Fibroblast of lung (primary cell): Measurements from ENCODE around the gene MACROD2. TPM values are rescaled to one million over a fixed set of nuclear protein-coding genes. Genes with fewer than 3 reads are reported as not detected.

Experiments used
- DNase-seq, 2 donors: peaks; one replicate each; pipeline versions ENCODE4 v3.0.0 to v3.0.0-alpha.2; 2010; ENCODE audit warnings: low read depth in 2 of 2
- H2AFZ ChIP-seq: 2 replicates; pipeline ENCODE4 v1.5.1; 2012; ENCODE audit warnings: low read length, control low read depth, inconsistent platforms
- H3K27ac ChIP-seq: 2 replicates; pipeline ENCODE4 v1.5.1; 2011; ENCODE audit warnings: low read length, control low read depth; ENCODE audit not compliant: insufficient read depth
- H3K27me3 ChIP-seq: 2 replicates; pipeline ENCODE4 v1.5.1; 2011; ENCODE audit warnings: mild to moderate bottlenecking, low read length; ENCODE audit not compliant: control insufficient read depth, insufficient read depth
- H3K36me3 ChIP-seq: 2 replicates; pipeline ENCODE4 v1.5.1; 2011; ENCODE audit warnings: low read length; ENCODE audit not compliant: control insufficient read depth, insufficient read depth
- H3K4me1 ChIP-seq: 2 replicates; pipeline ENCODE4 v1.5.1; 2011; ENCODE audit warnings: low read length; ENCODE audit not compliant: control insufficient read depth, insufficient read depth; ENCODE audit errors: extremely low read depth
- H3K4me2 ChIP-seq: 2 replicates; pipeline ENCODE4 v1.5.1; 2011; ENCODE audit warnings: low read length, control low read depth; ENCODE audit not compliant: insufficient read depth; ENCODE audit errors: extremely low read depth
- H3K4me3 ChIP-seq, 4 experiments: fragments of 200-600 bp in 1 of 4; sonication (generic) in 1 of 4; replicated peaks in 1 of 4; 2 replicates each; pipeline ENCODE4 v1.5.1; 2011 to 2016; ENCODE audit warnings: low read length in 4 of 4, low read depth in 3 of 4, mild to moderate bottlenecking in 3 of 4, control low read depth in 2 of 4, inconsistent platforms in 1 of 4, mixed read lengths in 1 of 4; ENCODE audit not compliant: insufficient read depth in 1 of 4; ENCODE audit errors: control extremely low read depth in 1 of 4
- H3K79me2 ChIP-seq: 2 replicates; pipeline ENCODE4 v1.5.1; 2012; ENCODE audit warnings: mild to moderate bottlenecking, low read length, inconsistent platforms; ENCODE audit not compliant: control insufficient read depth, insufficient read depth
- H3K9ac ChIP-seq: 2 replicates; pipeline ENCODE4 v1.5.1; 2011; ENCODE audit warnings: mild to moderate bottlenecking, low read length, control low read depth; ENCODE audit not compliant: insufficient read depth
- H3K9me3 ChIP-seq: 2 replicates; pipeline ENCODE4 v1.5.1; 2012; ENCODE audit warnings: low read depth, low read length; ENCODE audit not compliant: control insufficient read depth, insufficient read depth
- H4K20me1 ChIP-seq: 2 replicates; pipeline ENCODE4 v1.5.1; 2011; ENCODE audit warnings: low read length; ENCODE audit not compliant: control insufficient read depth, insufficient read depth; ENCODE audit errors: extremely low read depth
- CTCF ChIP-seq, 2 donors: IDR thresholded peaks in 1 of 2; conservative IDR thresholded peaks in 1 of 2; 1 replicate in 1 of 2; 2 replicates in 1 of 2; pipeline ENCODE4 v1.5.1; 2011 to 2012; ENCODE audit warnings: low read length in 2 of 2, control low read depth in 1 of 2, inconsistent platforms in 1 of 2, low read depth in 1 of 2, mild to moderate bottlenecking in 1 of 2
- EZH2 ChIP-seq: IDR thresholded peaks from 2 replicates; pipeline ENCODE4 v1.5.1; 2012; ENCODE audit warnings: low read length, control low read depth, mild to moderate bottlenecking; ENCODE audit errors: missing control alignments
- polyA plus RNA-seq, 2 donors: library from polyadenylated mRNA; depleted of rRNA in 1 of 2; stranded (reverse) in 1 of 2; unstranded in 1 of 2; fragments of >200 nt; gene quantifications; 2 replicates each; pipeline ENCODE4 v1.2.1, GENCODE V29; 2011 to 2012; ENCODE audit warnings: missing spikeins in 1 of 2
- total RNA-seq: library from RNA; depleted of rRNA; stranded (reverse); fragments of >200 nt; gene quantifications from 2 replicates; pipeline ENCODE4 v1.2.1, GENCODE V29; 2014

The MACROD2 gene
- total and polyA plus RNA-seq, 2 donors (not counting 1 experiment from before 2014, with no cell fraction given): 0.54 to 1.7 TPM

- Histone ChIP-seq H3K36me3 (no peaks in the 10 kb centered on the region), H2AFZ (no peak overlapping the region), H3K27ac (no peak overlapping the region), H3K4me3 (no peak overlapping the region), H3K4me2 (no peak overlapping the region), H3K9me3 (no peaks in the 10 kb centered on the region), H4K20me1 (no peaks in the 10 kb centered on the region), H3K27me3 (no peaks in the 10 kb centered on the region), H3K4me1 (no peaks in the 10 kb centered on the region), H3K9ac (no peak overlapping the region), H3K79me2 (no peaks in the 10 kb centered on the region)
- TF ChIP-seq EZH2: no peak
- no peak for TF ChIP-seq CTCF (conservative IDR thresholded peaks at IDR 0.05 in 1 of 2, IDR thresholded peaks at IDR 0.05 in 1 of 2; ENCODE audit: low read depth in 1 of 2, low read length in 2 of 2)
- no peak for DNase-seq
These were observed 527.8 kb downstream of the MACROD2 start for GRCh38 chr20:14523090-14523489.

GRCh38 chr20:14525426-14525825 is 530.1 kb downstream of the MACROD2 start:
- no peaks in the 10 kb centered on the region for H3K4me1 ChIP-seq
- H3K36me3 ChIP-seq: no peaks in the 10 kb centered on the region
- DNase-seq: no peak
- no peaks in the 10 kb centered on the region for H3K27me3 ChIP-seq
- H4K20me1 ChIP-seq: no peaks in the 10 kb centered on the region
- H3K9ac ChIP-seq: no peak overlapping the region
- no peak overlapping the region for H2AFZ ChIP-seq
- H3K4me3 ChIP-seq: no peak overlapping the region
- no peak overlapping the region for H3K27ac ChIP-seq
- H3K4me2 ChIP-seq: no peak overlapping the region
- H3K9me3 ChIP-seq: no peaks in the 10 kb centered on the region
- TF ChIP-seq EZH2 (no peak), CTCF (conservative IDR thresholded peaks at IDR 0.05 in 1 of 2, IDR thresholded peaks at IDR 0.05 in 1 of 2; ENCODE audit: low read depth in 1 of 2, low read length in 2 of 2) (no peak)
- H3K79me2 ChIP-seq: no peaks in the 10 kb centered on the region

- no peak for DNase-seq
- Histone ChIP-seq H3K4me2 (no peak overlapping the region), H3K79me2 (no peaks in the 10 kb centered on the region), H3K27ac (no peak overlapping the region), H3K4me3 (no peak overlapping the region), H2AFZ (no peak overlapping the region), H4K20me1 (no peaks in the 10 kb centered on the region), H3K4me1 (no peaks in the 10 kb centered on the region), H3K9me3 (no peaks in the 10 kb centered on the region), H3K27me3 (no peaks in the 10 kb centered on the region), H3K9ac (no peak overlapping the region), H3K36me3 (no peaks in the 10 kb centered on the region)
- TF ChIP-seq EZH2 (no peak), CTCF (conservative IDR thresholded peaks at IDR 0.05 in 1 of 2, IDR thresholded peaks at IDR 0.05 in 1 of 2; ENCODE audit: low read depth in 1 of 2, low read length in 2 of 2) (no peak)
These were observed 531.6 kb downstream of the MACROD2 start for GRCh38 chr20:14526891-14527290.
